Hepatocyte (in vitro differentiated cells): ENCODE results near the gene CENPP. TPM values are rescaled to one million over a fixed set of nuclear protein-coding genes. Genes with fewer than 3 reads are reported as not detected.

Source experiments
- DNase-seq: peaks from one replicate; pipeline ENCODE4 v3.0.0-alpha.2; 2016; ENCODE audit warnings: low spot score
- H2AFZ ChIP-seq: fragments of 200-600 bp; sonication (generic); 2 replicates; pipeline ENCODE4 v1.6.0; 2016; ENCODE audit warnings: antibody characterized with exemption, mild to moderate bottlenecking
- H3K27ac ChIP-seq: fragments of 200-600 bp; sonication (generic); 2 replicates; pipeline ENCODE4 v1.5.1; 2016; ENCODE audit warnings: mild to moderate bottlenecking
- H3K27me3 ChIP-seq: fragments of 200-600 bp; sonication (generic); 2 replicates; pipeline ENCODE4 v1.6.1; 2016
- H3K36me3 ChIP-seq: fragments of 200-600 bp; sonication (generic); replicated peaks from 2 replicates; pipeline ENCODE4 v1.5.1; 2016; ENCODE audit warnings: low read depth; ENCODE audit not compliant: insufficient read depth
- H3K4me1 ChIP-seq: fragments of 200-600 bp; sonication (generic); 2 replicates; pipeline ENCODE4 v1.5.1; 2016; ENCODE audit warnings: mild to moderate bottlenecking, moderate library complexity; ENCODE audit not compliant: insufficient read depth
- H3K4me2 ChIP-seq: fragments of 200-600 bp; sonication (generic); 2 replicates; pipeline ENCODE4 v1.6.0; 2016
- H3K4me3 ChIP-seq: fragments of 200-600 bp; sonication (generic); 2 replicates; pipeline ENCODE4 v1.5.1; 2016; ENCODE audit warnings: mild to moderate bottlenecking
- H3K79me2 ChIP-seq: fragments of 200-600 bp; sonication (generic); 2 replicates; pipeline ENCODE4 v1.6.0; 2017; ENCODE audit warnings: mild to moderate bottlenecking
- H3K9me2 ChIP-seq: fragments of 200-600 bp; sonication (generic); replicated peaks from 2 replicates; pipeline ENCODE4 v1.6.0; 2017; ENCODE audit warnings: mild to moderate bottlenecking; ENCODE audit not compliant: insufficient read depth
- H3K9me3 ChIP-seq: fragments of 200-600 bp; sonication (generic); 2 replicates; pipeline ENCODE4 v1.5.1; 2016; ENCODE audit warnings: low read depth, mild to moderate bottlenecking
- H4K20me1 ChIP-seq: fragments of 200-600 bp; sonication (generic); 2 replicates; pipeline ENCODE4 v1.6.0; 2016; ENCODE audit warnings: mild to moderate bottlenecking; ENCODE audit not compliant: insufficient read depth, poor library complexity, severe bottlenecking
- EZH2 ChIP-seq: fragments of 200-600 bp; sonication (generic); IDR thresholded peaks from 2 replicates; pipeline ENCODE4 v1.6.1; 2016; ENCODE audit warnings: antibody characterized with exemption, mild to moderate bottlenecking, borderline replicate concordance
- EZH2phosphoT487 ChIP-seq: fragments of 200-600 bp; sonication (generic); IDR thresholded peaks from one replicate; pipeline ENCODE4 v1.6.1; 2018; ENCODE audit warnings: antibody characterized with exemption, mild to moderate bottlenecking, low read depth, moderate library complexity; ENCODE audit not compliant: unreplicated experiment, severe bottlenecking
- WGBS: methylation state at CpG from one replicate; pipeline ENCODE4 v1.1.6; 2016; ENCODE audit warnings: low lambda C conversion rate; ENCODE audit errors: missing lambda C conversion rate; 5-methylcytosine and 5-hydroxymethylcytosine counted together
- polyA plus RNA-seq: library from polyadenylated mRNA; unstranded; fragments of >200 nt; fragmentation: Nextera tagmentation; extraction: Ambion mirVana; gene quantifications from 2 replicates; pipeline ENCODE4 v1.2.1, GENCODE V29; 2016
- total RNA-seq: library from RNA; depleted of rRNA; stranded (reverse); fragments of >200 nt; gene quantifications from 2 replicates; pipeline ENCODE4 v1.2.3, GENCODE V29; 2014
- TF ChIP-seq, protein P1 (sequence below): fragments of 200-600 bp; sonication (generic); IDR thresholded peaks from 2 replicates; pipeline ENCODE4 v1.5.1; 2016; ENCODE audit warnings: antibody characterized with exemption, mild to moderate bottlenecking; ENCODE audit not compliant: poor library complexity

CENPP gene
- total and polyA plus RNA-seq, 2 experiments from 2014 or later, result 5.1 to 5.9 TPM

DNA sequence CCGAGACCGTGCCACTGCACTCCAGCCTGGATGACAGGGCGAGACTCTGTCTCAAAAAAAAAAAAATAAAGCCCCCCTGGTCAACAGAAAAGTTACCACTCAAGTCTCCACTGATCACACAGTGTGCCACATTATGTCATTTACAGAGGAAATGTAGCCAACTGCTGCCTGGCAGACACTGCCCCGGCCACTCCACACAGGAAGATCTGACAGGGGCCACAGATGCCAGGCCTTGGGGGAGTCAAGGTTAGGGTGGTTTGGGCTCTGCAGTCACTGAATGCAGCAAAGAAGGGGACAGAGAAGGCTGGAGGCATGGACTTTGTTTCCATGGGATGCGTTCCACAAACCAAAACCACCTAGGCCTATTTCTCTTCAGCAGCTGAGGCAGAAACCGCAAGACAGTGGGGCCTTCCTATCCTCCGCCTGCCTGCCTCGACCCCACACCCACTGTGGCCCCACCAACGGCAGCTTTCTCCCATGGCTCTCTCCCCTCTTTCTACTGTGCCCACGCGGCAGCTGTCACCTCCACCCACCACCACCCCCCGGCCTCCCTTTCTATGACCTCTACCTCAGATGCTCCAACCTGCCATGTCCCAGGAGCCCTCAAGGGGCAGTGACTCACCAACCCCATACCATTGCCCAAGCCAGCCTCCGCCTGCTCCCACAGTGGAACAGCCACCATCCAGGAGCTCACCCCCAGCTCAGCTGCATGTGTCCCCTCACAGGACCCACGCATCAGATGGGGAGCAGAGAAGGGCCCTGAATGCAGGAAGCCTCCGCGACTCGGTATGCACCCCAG, 331.7 kb downstream of the CENPP start:
- H3K79me2 ChIP-seq, result peaks cover 40% of the 10 kb centered on the region
- H3K27me3 ChIP-seq, result no peaks in the 10 kb centered on the region
- H2AFZ ChIP-seq, result no peak overlapping the region
- H3K9me2 ChIP-seq, result no peaks in the 10 kb centered on the region
- no peaks in the 10 kb centered on the region for H3K4me1 ChIP-seq
- no peak overlapping the region for H3K4me3 ChIP-seq
- no peaks in the 10 kb centered on the region for H3K9me3 ChIP-seq
- TF ChIP-seq EZH2phosphoT487 (no peak), EZH2 (no peak)
- TF ChIP-seq, protein P1, sequence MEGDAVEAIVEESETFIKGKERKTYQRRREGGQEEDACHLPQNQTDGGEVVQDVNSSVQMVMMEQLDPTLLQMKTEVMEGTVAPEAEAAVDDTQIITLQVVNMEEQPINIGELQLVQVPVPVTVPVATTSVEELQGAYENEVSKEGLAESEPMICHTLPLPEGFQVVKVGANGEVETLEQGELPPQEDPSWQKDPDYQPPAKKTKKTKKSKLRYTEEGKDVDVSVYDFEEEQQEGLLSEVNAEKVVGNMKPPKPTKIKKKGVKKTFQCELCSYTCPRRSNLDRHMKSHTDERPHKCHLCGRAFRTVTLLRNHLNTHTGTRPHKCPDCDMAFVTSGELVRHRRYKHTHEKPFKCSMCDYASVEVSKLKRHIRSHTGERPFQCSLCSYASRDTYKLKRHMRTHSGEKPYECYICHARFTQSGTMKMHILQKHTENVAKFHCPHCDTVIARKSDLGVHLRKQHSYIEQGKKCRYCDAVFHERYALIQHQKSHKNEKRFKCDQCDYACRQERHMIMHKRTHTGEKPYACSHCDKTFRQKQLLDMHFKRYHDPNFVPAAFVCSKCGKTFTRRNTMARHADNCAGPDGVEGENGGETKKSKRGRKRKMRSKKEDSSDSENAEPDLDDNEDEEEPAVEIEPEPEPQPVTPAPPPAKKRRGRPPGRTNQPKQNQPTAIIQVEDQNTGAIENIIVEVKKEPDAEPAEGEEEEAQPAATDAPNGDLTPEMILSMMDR, result no peak
- H4K20me1 ChIP-seq, result no peaks in the 10 kb centered on the region
- H3K36me3 ChIP-seq, result no peaks in the 10 kb centered on the region
- WGBS, result 93% methylated on average over 17 of the region's 17 CpGs
- DNase-seq, result no peak
- H3K4me2 ChIP-seq, result no peak overlapping the region
- no peak overlapping the region for H3K27ac ChIP-seq

DNA sequence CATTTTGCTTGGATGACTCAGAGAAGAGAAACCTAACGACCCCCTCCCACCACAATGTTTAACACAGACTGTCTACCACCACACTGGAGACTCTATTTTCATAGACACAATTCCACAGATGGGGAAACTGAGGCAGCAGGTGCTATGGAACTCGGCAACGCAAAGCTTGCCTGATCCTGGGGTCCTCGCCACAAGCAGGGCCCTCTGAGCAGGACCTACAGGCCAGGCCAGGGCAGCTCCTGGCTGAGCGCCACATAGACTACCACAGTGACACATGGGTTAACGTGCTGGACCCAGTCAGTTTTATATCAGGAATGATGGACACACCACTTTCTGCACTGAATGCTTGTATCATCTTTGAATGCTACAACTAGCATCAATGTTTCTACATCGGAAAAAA, 332.4 kb downstream of the CENPP start:
- Histone ChIP-seq H3K4me3 (no peak overlapping the region), H3K79me2 (peaks cover 46% of the 10 kb centered on the region), H4K20me1 (no peaks in the 10 kb centered on the region), H3K4me2 (no peak overlapping the region), H2AFZ (no peak overlapping the region), H3K36me3 (no peaks in the 10 kb centered on the region), H3K4me1 (no peaks in the 10 kb centered on the region), H3K9me2 (no peaks in the 10 kb centered on the region), H3K27ac (no peak overlapping the region), H3K27me3 (no peaks in the 10 kb centered on the region), H3K9me3 (no peaks in the 10 kb centered on the region)
- WGBS, result 95% methylated on average over 7 of the region's 7 CpGs
- DNase-seq, result no peak
- no peak for TF ChIP-seq EZH2phosphoT487
- TF ChIP-seq EZH2, result no peak
- TF ChIP-seq, protein P1, result no peak

DNA sequence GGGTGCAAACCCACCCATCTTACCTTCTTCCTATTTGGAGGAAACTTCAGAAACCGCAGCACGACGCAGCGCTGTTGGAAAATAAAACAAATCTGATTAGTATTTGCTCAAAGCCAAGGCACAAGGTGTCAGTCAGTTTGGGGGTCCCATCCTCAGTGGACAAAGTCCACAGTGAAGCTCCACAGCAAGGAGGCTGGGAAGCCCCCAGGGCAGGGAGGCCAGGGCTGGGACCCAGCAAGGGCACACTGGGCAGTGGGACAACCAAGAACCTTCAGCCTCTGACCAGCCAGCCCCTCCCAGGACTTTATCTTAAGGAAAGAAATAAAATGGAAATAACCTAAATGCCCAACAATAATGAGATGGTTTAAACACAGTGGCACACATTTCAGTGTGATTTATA, 332.9 kb downstream of the CENPP start:
- Histone ChIP-seq H3K27me3 (no peaks in the 10 kb centered on the region), H3K79me2 (peaks cover 51% of the 10 kb centered on the region), H3K27ac (no peak overlapping the region), H3K9me3 (no peaks in the 10 kb centered on the region), H3K4me1 (no peaks in the 10 kb centered on the region), H3K4me3 (no peak overlapping the region), H3K36me3 (no peaks in the 10 kb centered on the region), H4K20me1 (no peaks in the 10 kb centered on the region), H2AFZ (no peak overlapping the region), H3K9me2 (no peaks in the 10 kb centered on the region), H3K4me2 (no peak overlapping the region)
- no peak for DNase-seq
- 100% methylated on average over 4 of the region's 4 CpGs for WGBS
- no peak for TF ChIP-seq EZH2phosphoT487
- TF ChIP-seq EZH2, result no peak
- TF ChIP-seq, protein P1, result no peak
